Measurements from ENCODE around the gene ATP9B.

ATP9B gene

DNA sequence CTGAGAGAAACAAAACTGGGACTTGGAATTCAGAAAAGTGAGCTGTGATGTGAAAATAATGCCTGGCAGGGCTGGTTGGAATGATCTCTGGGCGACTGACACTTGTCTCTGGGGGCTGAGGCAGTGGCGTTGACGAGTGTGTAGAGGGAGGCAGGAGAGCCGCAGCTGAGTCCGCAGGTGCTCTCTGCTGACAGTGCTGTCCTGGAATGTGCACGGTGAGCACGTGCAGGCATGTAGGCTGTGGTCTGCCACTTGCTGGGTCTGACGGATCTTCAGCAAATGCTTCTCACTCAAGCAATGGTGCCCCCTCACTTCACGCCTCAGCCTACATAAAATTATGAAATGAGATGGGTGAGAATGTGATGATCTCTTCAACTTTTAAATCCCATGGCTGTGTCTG is 38.5 kb upstream of the ATP9B start:
- ChIA-PET CTCF (interaction anchor here (0.5 to 0.6 kb wide), 2 partner anchors 359 to 1009 kb away, joined by 3 to 4 read pairs; no protein-coding TSS in a partner anchor), POLR2A (no interaction called here)
- H3K36me3 ChIP-seq (ENCODE audit: control insufficient read depth in 2 of 2, insufficient read depth in 1 of 2, low read length in 2 of 2): no peaks in the 10 kb centered on the region
- H3K27ac ChIP-seq (ENCODE audit: extremely low read depth, low read depth, low read length): no peak overlapping the region
- no peaks in the 10 kb centered on the region for H3K4me1 ChIP-seq (ENCODE audit: control insufficient read depth, insufficient read depth, low read length)
- no peaks in the 10 kb centered on the region; the same call in 1 of the 2 replicates for H3K9me3 ChIP-seq (ENCODE audit: control insufficient read depth, insufficient read depth, low read depth, low read length)
- no peak for TF ChIP-seq ZNF747 (tag by site-specific recombination; IDR thresholded peaks at IDR 0.05)
- no peak for TF ChIP-seq SP3 (tag by site-specific recombination; IDR thresholded peaks at IDR 0.05)
- TF ChIP-seq KLF8 (tag by site-specific recombination; IDR thresholded peaks at IDR 0.05): no peak
- no peak for TF ChIP-seq ZNF664 (tag by site-specific recombination; IDR thresholded peaks at IDR 0.05)
- TF ChIP-seq ZNF274 (IDR thresholded peaks at IDR 0.05; ENCODE audit: low read length): no peak
- no peak for TF ChIP-seq ZNF274 (tag by site-specific recombination; IDR thresholded peaks at IDR 0.05; ENCODE audit: borderline replicate concordance)
- TF ChIP-seq, protein P1, sequence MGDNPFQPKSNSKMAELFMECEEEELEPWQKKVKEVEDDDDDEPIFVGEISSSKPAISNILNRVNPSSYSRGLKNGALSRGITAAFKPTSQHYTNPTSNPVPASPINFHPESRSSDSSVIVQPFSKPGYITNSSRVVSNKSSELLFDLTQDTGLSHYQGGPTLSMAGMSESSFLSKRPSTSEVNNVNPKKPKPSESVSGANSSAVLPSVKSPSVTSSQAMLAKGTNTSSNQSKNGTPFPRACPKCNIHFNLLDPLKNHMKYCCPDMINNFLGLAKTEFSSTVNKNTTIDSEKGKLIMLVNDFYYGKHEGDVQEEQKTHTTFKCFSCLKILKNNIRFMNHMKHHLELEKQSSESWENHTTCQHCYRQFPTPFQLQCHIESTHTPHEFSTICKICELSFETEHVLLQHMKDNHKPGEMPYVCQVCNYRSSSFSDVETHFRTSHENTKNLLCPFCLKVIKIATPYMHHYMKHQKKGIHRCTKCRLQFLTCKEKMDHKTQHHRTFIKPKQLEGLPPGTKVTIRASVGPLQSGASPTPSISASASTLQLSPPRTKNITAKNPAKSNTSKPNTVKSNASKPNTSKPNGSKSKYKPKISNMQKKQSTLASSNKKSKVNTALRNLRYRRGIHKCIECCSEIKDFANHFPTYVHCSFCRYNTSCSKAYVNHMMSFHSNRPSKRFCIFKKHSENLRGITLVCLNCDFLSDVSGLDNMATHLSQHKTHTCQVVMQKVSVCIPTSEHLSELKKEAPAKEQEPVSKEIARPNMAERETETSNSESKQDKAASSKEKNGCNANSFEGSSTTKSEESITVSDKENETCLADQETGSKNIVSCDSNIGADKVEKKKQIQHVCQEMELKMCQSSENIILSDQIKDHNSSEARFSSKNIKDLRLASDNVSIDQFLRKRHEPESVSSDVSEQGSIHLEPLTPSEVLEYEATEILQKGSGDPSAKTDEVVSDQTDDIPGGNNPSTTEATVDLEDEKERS (tag by site-specific recombination; IDR thresholded peaks at IDR 0.05): no peak
- TF ChIP-seq, protein P2, sequence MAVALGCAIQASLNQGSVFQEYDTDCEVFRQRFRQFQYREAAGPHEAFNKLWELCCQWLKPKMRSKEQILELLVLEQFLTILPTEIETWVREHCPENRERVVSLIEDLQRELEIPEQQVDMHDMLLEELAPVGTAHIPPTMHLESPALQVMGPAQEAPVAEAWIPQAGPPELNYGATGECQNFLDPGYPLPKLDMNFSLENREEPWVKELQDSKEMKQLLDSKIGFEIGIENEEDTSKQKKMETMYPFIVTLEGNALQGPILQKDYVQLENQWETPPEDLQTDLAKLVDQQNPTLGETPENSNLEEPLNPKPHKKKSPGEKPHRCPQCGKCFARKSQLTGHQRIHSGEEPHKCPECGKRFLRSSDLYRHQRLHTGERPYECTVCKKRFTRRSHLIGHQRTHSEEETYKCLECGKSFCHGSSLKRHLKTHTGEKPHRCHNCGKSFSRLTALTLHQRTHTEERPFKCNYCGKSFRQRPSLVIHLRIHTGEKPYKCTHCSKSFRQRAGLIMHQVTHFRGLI (tag by site-specific recombination; IDR thresholded peaks at IDR 0.05): no peak
- no peak for TF ChIP-seq ZFP69B (tag by site-specific recombination; IDR thresholded peaks at IDR 0.05)
- TF ChIP-seq ZNF335 (tag by site-specific recombination; conservative IDR thresholded peaks at IDR 0.05): no peak
- TF ChIP-seq ZNF473 (tag by site-specific recombination; IDR thresholded peaks at IDR 0.05): no peak
- TF ChIP-seq, protein P3, sequence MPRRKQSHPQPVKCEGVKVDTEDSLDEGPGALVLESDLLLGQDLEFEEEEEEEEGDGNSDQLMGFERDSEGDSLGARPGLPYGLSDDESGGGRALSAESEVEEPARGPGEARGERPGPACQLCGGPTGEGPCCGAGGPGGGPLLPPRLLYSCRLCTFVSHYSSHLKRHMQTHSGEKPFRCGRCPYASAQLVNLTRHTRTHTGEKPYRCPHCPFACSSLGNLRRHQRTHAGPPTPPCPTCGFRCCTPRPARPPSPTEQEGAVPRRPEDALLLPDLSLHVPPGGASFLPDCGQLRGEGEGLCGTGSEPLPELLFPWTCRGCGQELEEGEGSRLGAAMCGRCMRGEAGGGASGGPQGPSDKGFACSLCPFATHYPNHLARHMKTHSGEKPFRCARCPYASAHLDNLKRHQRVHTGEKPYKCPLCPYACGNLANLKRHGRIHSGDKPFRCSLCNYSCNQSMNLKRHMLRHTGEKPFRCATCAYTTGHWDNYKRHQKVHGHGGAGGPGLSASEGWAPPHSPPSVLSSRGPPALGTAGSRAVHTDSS (tag by site-specific recombination; IDR thresholded peaks at IDR 0.05): no peak
- TF ChIP-seq ZNF514 (tag by site-specific recombination; IDR thresholded peaks at IDR 0.05): no peak
- no peak for TF ChIP-seq ZNF311 (tag by site-specific recombination; IDR thresholded peaks at IDR 0.05; ENCODE audit: borderline replicate concordance)
- TF ChIP-seq ZNF138 (tag by site-specific recombination; IDR thresholded peaks at IDR 0.05; ENCODE audit: borderline replicate concordance): no peak
- TF ChIP-seq ZNF791 (tag by site-specific recombination; IDR thresholded peaks at IDR 0.05): no peak
- no peak for TF ChIP-seq KLF10 (tag by site-specific recombination; IDR thresholded peaks at IDR 0.05)
- no peak for TF ChIP-seq ZNF529 (tag by site-specific recombination; IDR thresholded peaks at IDR 0.05; ENCODE audit: insufficient replicate concordance)
- H3K4me3 ChIP-seq (ENCODE audit: low read depth, low read length): no peak overlapping the region

DNA sequence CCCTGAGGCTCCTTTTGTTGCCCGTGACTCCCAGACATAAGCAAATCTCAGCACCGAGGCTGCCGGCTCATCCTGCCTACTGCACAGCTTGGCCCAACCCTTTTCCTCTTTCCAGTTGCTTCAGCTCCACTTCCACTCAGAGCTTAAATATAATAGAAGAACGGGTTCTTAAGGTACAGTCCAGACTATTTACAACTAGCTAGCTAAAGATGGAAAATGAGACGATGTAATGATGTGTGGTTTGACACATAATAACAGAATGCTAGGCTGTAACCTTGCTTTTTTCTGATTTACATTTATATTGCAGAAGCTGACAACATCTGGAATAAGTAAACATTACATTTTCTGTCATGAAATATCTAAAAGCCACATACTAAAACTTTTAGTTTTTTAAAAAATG is 26.9 kb upstream of the ATP9B start:
- POLR2A ChIA-PET: no interaction called here
- Histone ChIP-seq H3K27ac (ENCODE audit: extremely low read depth, low read depth, low read length) (no peak overlapping the region), H3K4me1 (ENCODE audit: control insufficient read depth, insufficient read depth, low read length) (no peaks in the 10 kb centered on the region), H3K9me3 (ENCODE audit: control insufficient read depth, insufficient read depth, low read depth, low read length) (no peaks in the 10 kb centered on the region), H3K36me3 (ENCODE audit: control insufficient read depth in 2 of 2, insufficient read depth in 1 of 2, low read length in 2 of 2) (no peaks in the 10 kb centered on the region), H3K4me3 (ENCODE audit: low read depth, low read length) (no peak overlapping the region)
- CTCF ChIA-PET: no interaction called here
- TF ChIP-seq ZNF266 (tag by site-specific recombination; IDR thresholded peaks at IDR 0.05; ENCODE audit: low read depth): no peak
- TF ChIP-seq, protein P4, sequence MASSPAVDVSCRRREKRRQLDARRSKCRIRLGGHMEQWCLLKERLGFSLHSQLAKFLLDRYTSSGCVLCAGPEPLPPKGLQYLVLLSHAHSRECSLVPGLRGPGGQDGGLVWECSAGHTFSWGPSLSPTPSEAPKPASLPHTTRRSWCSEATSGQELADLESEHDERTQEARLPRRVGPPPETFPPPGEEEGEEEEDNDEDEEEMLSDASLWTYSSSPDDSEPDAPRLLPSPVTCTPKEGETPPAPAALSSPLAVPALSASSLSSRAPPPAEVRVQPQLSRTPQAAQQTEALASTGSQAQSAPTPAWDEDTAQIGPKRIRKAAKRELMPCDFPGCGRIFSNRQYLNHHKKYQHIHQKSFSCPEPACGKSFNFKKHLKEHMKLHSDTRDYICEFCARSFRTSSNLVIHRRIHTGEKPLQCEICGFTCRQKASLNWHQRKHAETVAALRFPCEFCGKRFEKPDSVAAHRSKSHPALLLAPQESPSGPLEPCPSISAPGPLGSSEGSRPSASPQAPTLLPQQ (tag by site-specific recombination; IDR thresholded peaks at IDR 0.05): no peak
- TF ChIP-seq ZFHX2 (tag by site-specific recombination; conservative IDR thresholded peaks at IDR 0.05): no peak
- TF ChIP-seq, protein P5, sequence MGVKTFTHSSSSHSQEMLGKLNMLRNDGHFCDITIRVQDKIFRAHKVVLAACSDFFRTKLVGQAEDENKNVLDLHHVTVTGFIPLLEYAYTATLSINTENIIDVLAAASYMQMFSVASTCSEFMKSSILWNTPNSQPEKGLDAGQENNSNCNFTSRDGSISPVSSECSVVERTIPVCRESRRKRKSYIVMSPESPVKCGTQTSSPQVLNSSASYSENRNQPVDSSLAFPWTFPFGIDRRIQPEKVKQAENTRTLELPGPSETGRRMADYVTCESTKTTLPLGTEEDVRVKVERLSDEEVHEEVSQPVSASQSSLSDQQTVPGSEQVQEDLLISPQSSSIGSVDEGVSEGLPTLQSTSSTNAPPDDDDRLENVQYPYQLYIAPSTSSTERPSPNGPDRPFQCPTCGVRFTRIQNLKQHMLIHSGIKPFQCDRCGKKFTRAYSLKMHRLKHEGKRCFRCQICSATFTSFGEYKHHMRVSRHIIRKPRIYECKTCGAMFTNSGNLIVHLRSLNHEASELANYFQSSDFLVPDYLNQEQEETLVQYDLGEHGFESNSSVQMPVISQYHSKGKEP (tag by site-specific recombination; IDR thresholded peaks at IDR 0.05): no peak
- TF ChIP-seq, protein P6, sequence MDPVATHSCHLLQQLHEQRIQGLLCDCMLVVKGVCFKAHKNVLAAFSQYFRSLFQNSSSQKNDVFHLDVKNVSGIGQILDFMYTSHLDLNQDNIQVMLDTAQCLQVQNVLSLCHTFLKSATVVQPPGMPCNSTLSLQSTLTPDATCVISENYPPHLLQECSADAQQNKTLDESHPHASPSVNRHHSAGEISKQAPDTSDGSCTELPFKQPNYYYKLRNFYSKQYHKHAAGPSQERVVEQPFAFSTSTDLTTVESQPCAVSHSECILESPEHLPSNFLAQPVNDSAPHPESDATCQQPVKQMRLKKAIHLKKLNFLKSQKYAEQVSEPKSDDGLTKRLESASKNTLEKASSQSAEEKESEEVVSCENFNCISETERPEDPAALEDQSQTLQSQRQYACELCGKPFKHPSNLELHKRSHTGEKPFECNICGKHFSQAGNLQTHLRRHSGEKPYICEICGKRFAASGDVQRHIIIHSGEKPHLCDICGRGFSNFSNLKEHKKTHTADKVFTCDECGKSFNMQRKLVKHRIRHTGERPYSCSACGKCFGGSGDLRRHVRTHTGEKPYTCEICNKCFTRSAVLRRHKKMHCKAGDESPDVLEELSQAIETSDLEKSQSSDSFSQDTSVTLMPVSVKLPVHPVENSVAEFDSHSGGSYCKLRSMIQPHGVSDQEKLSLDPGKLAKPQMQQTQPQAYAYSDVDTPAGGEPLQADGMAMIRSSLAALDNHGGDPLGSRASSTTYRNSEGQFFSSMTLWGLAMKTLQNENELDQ (tag by site-specific recombination; IDR thresholded peaks at IDR 0.05; ENCODE audit: low read depth): no peak
- TF ChIP-seq ZNF514 (tag by site-specific recombination; IDR thresholded peaks at IDR 0.05): no peak
- TF ChIP-seq ZNF132 (tag by site-specific recombination; IDR thresholded peaks at IDR 0.05; ENCODE audit: borderline replicate concordance): no peak
- TF ChIP-seq HOXA7 (CRISPR knock-in tag; IDR thresholded peaks at IDR 0.05; ENCODE audit: borderline replicate concordance): no peak
- TF ChIP-seq ZFP69B (tag by site-specific recombination; IDR thresholded peaks at IDR 0.05): no peak

All from HEK293 (cell line).